D721Med (cell line): ENCODE measurements around the gene SLC41A1.
"Not testable (repeated sequence)": the region's sequence is repeated elsewhere in the genome, so short reads cannot be mapped to it uniquely, and the experiment has no call there.

Experiments
- DNase-seq: peaks from one replicate; pipeline ENCODE4 v3.0.0; 2011; ENCODE audit warnings: low spot score; ENCODE audit not compliant: insufficient read length
- FAIRE-seq: peaks from 2 replicates; lab custom pipeline; 2011; peaks lifted over from hg19 to GRCh38; lab: Jason Lieb, UNC
- TF ChIP-seq, protein P1 (sequence below): IDR thresholded peaks from 2 replicates; pipeline ENCODE4 v1.5.1; 2012; ENCODE audit warnings: mild to moderate bottlenecking, control low read depth; ENCODE audit not compliant: insufficient read depth; ENCODE audit errors: missing control alignments

Gene SLC41A1

GRCh38 chr1:205812878-205813754 lies at the start of gene SLC41A1:
TSS of gene SLC41A1 (minus strand) at chr1:205813198. CDS start at chr1:205810441, 2,757 bp downstream.
- TF ChIP-seq, protein P1, sequence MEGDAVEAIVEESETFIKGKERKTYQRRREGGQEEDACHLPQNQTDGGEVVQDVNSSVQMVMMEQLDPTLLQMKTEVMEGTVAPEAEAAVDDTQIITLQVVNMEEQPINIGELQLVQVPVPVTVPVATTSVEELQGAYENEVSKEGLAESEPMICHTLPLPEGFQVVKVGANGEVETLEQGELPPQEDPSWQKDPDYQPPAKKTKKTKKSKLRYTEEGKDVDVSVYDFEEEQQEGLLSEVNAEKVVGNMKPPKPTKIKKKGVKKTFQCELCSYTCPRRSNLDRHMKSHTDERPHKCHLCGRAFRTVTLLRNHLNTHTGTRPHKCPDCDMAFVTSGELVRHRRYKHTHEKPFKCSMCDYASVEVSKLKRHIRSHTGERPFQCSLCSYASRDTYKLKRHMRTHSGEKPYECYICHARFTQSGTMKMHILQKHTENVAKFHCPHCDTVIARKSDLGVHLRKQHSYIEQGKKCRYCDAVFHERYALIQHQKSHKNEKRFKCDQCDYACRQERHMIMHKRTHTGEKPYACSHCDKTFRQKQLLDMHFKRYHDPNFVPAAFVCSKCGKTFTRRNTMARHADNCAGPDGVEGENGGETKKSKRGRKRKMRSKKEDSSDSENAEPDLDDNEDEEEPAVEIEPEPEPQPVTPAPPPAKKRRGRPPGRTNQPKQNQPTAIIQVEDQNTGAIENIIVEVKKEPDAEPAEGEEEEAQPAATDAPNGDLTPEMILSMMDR, result no peak
- FAIRE-seq (no peak), DNase-seq (peak; percentile 99)

- DNase-seq (no peak), FAIRE-seq (no peak)
- TF ChIP-seq, protein P1, result no peak
Observed at GRCh38 chr1:205861540-205861939, 48.5 kb upstream of the SLC41A1 start.

DNA sequence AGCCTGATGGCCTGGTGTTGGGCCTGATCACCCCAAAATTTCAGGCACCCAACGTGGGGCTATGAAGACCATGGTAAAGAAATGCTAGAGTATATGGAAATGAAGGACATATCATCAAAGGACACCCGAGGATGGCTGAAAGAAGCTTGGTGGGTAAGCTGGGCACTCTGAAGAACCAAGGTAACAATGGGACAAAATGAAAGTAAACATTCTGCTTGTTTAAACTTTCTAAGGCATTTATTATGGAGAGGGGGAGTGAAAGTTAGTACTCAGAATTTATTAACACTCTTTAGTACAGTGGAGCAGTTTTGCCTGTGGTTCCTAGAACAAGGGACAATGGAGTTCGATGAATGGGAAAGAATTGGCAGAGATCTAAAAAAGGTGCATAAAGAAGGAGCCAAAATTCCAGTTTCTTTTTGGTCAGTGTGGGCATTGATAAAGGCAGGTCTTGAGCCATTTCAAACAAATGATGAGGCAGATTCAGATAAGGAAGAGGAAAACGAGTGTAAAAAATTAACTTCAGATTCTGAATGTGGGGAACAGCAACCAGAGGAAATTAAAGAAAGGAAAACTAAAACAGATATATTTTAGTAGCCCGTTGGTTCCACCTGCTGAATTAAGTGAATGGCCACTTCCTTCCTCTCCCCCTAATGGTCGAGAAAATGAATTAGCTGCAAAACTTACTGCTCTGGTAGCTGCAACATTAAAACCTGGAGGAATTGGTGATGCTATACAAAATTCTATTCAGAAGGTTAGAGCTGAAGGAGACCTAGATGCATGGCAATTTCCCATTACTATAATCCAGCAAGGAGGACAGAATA lies 45.4 kb upstream of the SLC41A1 start:
- TF ChIP-seq, protein P1, result no peak
- FAIRE-seq (no peak), DNase-seq (no peak)

DNA sequence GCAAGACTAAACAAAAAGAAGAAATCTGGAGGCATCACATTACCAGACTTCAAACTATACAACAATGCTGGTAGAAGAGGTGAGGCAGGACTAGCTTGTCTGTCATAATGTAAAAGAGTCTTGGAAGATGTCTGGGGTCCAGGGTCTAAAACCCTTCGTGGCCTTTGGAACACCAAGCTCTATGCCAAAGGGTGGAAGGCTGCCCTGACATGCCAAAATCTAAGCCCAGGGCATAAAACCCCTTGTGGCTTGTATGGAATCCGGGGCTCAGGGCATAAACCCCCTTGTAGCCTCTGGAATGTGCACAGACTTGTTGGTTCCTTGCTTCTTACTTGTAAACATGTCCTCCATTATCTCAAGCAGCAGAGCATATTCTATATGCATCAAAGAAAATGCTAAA lies 44.5 kb upstream of the SLC41A1 start:
- DNase-seq, FAIRE-seq: not testable (repeated sequence)

DNA sequence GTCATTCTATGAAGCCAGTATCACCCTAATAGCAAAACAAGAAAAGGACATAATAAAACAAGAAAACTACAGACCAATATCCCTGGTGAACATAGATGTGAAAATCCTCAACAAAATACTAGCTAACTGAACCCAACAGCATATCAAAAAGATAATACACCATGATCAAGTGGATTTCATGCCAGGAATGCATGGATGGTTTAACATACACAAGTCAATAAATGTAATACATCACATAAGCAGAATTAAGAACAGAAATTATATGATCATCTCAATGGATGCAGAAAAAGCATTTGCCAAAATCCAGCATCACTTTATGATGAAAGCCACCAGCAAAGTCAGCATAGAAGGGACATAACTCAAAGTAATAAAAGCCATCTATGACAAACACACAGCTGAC lies 43.4 kb upstream of the SLC41A1 start:
- no peak for FAIRE-seq
- TF ChIP-seq, protein P1, result no peak

DNA sequence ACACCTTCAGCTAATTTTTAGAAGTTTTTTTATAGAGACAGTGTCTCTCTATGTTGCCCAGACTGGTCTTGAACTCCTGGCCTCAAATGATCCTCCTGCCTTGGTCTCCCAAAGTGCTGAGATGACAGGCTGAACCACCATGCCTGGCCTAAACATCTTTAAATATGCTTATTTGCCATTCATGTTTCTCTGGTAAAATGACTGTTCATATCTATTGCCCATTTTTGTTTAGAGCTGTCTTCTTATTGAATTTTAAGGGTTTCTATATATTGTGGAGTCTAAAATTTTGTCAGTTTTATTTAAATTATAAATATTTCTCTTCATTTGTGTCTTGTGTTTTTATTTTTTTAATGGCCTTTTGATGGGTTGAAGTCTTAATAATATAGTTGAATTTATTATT lies 40.0 kb upstream of the SLC41A1 start:
- TF ChIP-seq, protein P1, result no peak
- FAIRE-seq (no peak), DNase-seq (no peak)

More for the DNA sequence above, 43.4 kb upstream of the SLC41A1 start:
- no peak for DNase-seq

- no peak for DNase-seq
- TF ChIP-seq, protein P1, result no peak
- no peak for FAIRE-seq
Observed at GRCh38 chr1:205851993-205852392, 39.0 kb upstream of the SLC41A1 start.
